NCI-H2029 treated with DMSO at 0.1 percent for 48 hours (cell line): Measurements from ENCODE around the gene SUPT3H.
A peak's percentile ranks its signal among the peaks of the same experiment; 100 is the strongest.

ENCODE experiments used
- DNase-seq: peaks from one replicate; lab custom pipeline; 2025; lab: John Stamatoyannopoulos, UW

SUPT3H gene

DNA sequence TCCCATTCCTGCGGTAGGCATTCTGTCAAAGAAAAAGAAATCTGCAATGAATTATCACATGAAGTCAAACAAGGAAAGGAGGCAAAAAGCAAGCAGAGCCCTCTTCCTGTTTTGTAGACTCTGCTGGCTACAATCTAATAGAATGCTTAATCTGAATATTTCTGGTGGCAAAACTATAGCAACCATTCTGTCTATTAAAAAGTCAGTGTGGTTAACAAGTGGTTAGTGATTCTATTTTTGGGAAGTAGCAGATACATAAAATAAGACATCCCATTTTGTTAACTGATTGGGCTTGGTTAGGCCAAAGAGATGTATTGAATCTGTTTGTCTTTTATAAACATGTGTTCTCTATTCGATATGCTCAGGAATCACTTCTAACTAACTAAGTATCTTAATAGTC is 547.9 kb downstream of the SUPT3H start:
- DNase-seq = no peak

DNA sequence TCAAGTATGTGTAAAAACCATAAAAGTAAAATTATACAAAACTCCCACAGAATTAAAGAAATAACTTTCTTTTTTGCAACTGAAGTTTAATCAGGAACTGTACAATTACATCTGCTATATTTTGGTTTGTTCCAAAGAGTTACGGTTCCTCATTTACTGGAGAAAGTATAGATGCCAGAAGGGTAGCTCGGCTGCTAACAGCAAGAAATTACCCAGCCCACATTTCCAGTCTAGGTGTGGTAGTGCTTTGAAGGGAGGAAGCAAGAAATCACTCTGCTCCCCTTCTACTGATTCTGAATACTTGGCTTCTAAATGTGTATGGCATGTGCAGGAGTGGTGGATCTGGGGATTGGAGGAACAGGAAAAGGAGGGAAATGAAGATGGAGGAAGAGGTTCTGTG is 549.0 kb downstream of the SUPT3H start:
- DNase-seq = no peak

DNA sequence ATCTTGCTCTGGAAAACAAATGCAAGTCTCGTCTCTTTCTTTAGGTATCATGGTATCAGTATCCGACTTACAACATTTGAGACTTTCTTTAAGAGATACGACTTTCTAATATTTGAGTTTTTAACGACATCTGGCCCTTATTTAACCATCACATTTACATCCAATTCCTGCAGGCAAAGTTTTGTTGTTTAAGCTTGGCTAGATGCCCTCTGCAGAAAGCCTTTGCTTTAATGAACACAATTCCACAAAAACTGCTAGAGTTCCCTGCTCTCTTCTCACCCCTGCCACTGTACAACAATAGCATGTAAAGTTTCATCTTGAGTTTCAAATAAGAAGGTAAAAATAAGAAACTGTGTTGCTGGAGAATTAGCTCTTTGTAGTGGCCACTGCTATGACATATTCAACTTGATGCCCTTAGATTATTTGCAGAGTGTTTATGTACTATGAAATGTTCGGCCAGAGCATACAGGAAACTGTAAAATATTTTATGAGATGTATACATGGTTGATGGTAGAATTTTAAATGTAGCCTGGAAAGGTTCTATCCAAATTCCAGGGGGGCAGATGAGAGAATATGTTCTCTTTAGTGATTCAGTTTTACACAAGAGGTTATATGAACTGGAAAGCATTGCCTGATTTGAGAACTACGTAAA is 551.6 kb downstream of the SUPT3H start:
- no peak for DNase-seq

DNA sequence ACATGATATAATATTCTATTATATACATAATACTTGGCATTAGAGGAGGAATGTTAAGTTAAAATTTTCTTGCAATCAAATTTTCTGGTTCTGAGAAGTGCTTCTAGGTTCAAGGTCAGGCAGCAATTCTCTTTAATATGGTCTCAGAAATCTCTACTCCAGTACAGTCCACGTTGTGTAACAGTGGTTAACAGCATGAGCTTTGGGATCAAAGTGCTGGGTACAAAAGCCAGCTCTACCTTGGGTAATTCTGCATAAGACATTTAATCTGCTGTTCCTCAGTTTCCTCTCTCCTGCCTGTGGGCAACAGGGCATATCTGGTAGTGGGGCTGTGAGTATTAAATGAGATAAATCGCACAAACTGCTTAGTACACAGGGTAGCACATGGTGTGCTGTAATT is 552.5 kb downstream of the SUPT3H start:
- no peak for DNase-seq

DNA sequence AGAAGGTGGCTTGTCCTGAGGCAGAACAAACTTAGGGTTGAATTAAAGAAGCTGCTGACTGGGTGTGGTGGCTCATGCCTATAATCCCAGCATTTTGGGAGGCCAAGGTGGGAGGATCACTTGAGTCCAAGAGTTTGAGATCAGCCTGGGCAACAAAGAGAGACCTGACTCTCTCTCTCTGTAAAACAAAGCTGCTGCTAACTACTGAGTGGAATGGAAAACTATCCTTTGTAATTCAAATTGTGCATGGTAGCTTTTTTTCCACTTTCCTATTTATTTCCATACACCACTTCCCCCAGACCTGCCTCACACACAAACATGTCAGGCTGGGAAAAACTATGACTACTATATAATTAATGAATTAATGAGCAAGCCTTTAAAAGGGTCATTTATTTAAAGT is 553.2 kb downstream of the SUPT3H start:
- no peak for DNase-seq

DNA sequence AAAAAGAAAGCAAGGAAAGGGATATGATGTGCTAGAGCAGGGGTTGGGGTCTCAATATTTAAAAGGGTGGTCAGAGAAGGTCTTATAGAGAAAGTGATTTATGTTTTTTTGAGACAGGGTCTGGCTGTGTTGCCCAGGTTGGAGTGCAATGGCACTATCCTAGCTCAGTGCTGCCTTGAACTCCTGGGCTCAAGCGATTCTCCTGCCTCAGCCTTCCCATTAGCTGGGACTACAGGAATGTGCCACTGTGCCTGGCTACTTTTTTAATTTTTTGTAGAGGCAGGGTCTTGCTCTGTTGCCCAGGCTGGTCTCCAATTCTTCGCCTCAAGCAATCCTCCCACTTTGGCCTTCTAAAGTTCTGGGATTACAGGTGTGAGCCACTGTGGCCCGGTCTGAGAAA is 557.0 kb downstream of the SUPT3H start:
- DNase-seq = no peak

DNA sequence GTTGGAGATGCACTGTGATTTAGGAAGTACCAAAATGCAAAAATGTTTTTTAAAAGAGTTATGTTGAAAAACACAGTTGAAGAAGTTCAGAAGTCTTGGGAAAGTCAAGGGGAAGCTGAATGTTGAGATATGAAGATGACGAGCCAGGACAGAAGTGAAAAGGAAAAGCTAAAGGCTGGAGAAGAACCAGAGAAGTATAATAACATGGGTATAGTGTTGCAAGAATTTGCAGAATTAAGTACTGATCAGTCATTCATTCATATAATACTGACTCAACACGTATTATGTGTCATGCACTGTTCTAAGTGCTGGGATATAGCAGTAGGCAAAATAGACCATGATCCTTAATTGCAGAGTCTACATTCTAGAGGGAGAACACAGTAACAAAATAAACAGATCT is 557.4 kb downstream of the SUPT3H start:
- no peak for DNase-seq

DNA sequence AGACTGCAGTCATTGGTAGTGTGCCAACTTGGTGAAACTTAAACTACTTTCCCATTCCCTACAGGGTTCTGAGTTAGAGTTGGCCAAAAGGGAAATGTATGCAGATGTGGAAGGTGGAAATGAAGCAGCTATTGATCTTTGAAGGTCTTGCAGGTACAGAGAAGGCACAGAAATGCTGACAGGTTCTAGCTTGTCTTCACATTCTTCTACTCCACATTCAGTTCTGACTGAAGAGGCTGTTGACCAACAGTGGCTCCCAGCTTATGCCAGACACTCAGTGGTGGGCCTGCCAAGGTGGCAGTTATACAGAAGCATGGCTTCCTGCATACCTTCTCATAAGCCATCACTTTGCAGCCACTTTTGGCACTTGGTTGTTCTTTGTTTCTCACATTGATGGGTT is 566.3 kb downstream of the SUPT3H start:
- no peak for DNase-seq

DNA sequence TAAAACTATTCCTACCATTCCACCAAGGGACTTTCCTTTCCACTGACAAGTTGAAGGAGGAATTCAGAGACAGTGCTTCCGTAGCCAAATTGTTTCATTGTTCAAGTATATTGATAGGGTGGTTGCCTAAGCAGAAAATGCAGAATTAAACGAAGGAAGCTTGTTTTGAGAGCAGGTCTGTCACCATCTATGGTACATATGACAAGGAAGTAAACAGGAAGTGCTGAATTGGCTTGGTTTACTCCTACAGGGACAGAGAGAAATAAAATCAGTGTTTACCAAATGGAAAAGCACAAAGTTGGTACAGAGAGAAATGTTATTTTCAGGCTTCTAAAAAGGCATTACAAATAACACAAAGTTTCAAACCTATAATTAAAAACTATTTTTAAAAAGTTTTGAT is 568.5 kb downstream of the SUPT3H start:
- DNase-seq = no peak

DNA sequence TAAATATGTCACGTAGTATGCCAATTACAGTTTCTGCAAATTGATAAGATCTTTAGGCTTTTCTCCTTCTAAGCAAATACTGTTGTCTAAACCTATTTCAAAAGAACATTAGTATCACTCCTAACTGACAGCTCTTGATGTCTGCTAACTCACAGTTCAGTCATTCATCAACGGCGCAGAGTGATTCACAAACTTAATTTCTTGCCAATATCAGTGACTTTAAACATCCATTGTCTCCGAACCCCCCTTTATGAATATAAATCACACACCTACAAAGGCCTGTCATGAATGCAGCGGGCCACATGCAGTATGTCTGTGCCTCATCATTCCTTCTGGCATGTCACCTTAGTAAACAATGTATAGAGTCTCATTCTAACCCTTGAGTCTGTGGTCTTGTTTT is 569.6 kb downstream of the SUPT3H start:
- no peak for DNase-seq

DNA sequence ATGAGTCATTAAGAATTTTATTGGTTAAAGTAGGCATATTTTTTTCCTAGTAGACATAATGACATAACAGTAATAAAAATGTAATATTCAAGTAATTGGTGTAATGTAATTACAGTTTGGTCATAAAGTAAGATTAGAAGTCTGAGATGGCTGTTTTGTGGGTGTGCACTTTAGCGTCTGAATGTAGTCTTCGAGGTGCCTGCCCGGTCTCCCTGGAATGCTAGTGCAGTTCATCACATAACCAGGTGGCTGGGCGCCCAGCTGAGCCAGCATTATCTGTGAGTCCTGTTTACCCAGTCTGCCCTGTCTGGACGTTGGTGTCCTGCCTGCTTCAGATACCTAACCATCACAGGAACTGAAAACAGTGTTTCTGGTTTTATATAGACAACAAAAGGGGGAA is 571.1 kb downstream of the SUPT3H start:
- no peak for DNase-seq

DNA sequence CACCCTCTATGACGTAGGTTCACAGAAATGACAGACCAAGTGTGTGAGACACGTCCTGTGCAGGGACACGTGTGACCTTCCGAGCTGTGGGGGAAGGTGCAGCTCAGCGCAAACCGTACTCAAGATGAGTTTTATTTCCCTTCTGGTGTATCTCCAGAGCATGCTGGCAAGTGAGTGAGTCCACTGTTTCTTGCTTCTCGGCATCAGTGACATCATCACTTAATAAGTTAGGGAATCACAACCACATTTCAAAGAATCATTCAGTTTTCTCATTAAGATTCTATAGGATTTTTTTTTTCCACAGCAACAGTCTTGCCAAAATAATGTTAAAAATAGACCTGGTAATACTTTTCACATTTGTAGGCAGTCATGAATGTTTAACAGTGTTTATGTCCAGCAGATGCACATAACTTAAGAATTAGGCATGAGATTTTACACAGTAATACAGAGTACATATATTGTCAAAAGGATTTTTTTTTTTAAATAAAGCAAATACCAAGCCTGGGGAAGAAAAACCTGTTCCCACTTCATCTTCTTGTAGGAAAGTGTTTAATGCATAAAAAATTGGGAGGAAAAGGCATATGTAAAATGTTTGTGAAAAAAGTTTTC is 572.4 kb downstream of the SUPT3H start:
- no peak for DNase-seq

DNA sequence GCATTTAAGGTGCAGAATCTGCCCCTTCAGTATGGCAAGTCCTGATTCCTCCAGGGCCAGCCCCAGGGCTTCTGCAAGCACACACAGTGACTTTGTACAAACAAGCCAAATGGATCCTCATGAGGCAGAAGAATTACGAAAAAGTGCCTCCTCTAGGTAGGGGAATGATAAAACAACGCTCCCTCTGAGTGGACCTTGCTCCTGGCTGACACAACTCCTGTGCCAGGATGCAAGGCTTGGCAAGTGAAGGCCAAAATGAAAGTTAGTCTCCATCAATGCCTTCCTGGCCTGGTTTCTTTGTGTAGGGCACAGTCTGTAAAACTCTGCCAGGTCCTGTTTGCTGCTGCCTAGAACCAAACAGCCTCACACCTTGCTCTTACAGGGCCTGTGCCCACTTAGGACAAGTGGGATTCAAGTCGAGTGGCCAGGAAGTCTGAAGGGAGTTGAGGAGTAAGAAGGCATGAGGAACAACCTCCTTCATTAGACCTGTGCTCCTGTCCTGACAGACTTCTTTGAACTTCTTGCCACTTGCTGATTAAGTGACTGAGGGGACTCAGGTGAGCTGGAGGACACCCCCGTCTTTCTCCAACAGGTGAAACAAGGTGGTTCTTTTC is 573.1 kb downstream of the SUPT3H start:
- DNase-seq = no peak

DNA sequence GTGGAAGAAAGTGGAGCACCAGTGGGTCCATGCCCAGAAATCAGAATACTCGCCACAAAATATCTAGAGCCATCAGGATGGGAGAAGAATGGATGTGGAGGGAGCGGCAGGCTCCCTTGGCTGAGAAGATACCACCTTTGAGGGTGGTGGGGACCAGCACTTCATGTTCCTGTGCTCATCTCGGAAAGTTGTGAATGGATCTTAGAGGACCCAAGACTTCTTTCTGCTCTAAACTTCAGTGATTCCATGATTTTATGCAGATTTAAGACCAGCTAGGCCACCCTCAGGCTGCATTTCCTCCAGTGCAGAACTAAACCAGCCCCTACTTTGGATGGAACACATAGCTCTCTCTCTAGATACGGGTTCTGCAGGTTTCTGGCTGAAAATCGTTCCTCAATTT is 573.7 kb downstream of the SUPT3H start:
- no peak for DNase-seq

DNA sequence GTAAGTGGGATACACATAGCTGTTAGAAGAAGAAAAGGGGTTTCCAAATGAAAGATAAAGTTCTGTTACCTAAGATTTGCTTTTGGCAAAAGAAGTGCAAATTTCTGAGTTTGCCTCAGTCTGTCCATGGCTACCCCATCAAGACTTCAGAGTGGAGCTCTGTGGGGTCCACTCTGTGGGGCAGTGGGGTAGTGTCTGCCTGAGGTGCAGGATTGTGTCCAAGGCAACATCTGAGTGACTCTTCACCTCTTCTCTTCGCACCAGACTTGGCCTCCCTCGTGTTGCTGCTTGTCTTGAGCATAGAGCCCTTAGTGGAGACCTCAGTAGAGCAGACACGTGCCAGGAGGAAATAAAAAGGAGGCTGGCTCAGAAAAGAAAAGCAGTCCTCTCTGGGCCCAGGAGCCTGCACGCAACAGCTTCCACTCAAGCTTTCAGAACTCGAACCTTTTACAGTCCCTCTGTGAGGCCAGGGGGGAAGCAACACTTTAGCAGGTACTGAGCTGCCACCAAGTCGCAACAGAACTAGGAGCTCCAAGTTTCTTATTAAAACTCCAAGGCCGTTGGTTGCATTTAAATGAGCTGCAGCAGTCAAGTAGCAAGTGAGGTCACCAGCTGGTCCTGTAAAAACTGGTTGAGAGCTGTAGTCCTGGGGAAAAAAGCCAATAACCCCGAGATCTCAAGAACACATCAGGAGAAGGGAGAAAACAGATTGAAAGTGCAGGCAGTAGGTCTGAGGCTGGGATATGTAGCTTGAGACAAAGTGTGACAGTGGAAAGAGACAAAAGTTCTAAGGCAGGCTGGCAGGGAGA is 576.7 kb downstream of the SUPT3H start:
- no peak for DNase-seq

DNA sequence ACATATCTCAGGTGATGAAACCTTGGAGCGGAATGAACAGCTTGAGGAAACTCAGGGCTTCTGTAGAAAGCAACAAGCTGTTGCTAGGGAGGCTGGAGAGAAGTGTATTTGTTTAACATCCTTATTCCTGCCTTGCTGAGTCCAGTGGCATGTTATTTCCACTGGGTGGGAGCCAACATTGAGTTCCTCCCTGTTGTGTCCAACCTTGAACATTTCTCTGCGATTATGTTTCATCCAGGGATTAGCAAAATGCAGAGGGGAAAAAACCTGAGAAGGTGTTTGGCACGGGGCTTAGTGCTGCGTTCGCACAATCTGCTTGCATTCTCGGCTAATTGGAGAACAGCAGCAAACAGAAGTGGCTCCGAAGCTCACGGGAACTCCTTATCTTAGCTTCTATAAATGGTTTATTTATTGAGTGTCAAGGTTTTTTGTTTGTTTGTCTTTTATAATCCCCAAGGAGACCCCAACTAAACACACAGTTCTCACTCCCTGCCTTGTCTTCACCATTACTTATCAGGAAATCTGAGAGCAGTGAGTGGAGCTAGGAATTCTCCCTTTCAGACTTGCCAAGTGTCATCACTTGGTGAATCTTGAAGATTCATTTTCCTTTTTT is 577.5 kb downstream of the SUPT3H start:
- peak; percentile 81 for DNase-seq

DNA sequence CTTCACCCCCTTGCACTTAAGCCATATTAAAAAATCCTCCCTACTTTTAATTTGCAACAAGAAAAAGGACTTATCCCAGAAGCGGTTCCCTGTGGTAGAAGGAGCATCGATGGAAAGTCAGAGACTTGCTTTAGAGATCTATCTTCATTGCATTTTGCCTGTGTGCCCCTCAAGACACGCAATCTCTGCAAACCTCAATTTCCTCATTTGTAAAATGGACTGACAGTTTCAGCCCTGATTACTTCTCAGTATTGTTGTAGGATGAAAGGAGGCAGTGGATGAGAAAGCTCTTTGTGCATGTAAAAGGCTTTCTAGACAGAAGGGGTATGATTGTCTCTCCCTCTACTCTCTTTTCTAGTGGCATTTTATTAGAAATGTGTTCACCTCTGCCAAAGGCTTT is 580.0 kb downstream of the SUPT3H start:
- DNase-seq = no peak

DNA sequence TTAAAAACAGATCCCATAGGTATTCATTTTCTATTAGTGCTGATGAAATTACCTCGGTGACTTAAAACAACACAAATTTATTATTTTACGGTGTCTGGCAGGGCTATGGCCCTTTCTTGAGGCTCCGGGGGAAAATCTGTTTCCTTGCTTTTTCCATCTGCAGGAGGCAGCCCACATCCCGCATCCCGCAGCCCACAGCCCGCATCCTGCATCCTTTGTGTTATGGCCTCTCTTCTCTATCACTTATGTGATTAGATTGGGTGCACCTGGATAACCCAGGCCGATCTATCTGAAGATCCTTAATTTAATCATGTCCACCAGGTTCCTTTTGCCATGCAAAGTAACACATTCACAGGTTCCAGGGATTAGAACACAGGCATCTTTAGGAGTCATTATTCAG is 582.4 kb downstream of the SUPT3H start:
- DNase-seq = no peak

DNA sequence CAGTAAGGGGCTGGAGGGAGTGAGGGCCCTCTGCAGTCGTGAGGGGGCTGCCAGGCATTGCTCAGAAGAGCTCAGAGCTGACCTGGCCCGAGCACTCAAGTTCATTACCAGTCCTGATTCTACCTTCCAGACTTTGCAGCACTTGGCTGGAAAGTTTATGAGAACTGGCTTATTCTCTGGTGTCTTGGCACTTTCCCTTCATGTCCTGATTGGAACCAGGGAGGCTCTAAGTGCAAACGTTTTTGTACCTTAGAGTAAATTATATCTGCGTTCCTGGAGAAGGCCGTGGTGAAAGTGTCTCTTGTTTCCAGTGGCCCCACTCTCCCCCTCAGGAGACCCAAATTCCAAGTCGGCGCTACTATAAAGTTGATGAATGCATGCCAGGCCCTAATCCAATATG is 587.9 kb downstream of the SUPT3H start:
- no peak for DNase-seq

DNA sequence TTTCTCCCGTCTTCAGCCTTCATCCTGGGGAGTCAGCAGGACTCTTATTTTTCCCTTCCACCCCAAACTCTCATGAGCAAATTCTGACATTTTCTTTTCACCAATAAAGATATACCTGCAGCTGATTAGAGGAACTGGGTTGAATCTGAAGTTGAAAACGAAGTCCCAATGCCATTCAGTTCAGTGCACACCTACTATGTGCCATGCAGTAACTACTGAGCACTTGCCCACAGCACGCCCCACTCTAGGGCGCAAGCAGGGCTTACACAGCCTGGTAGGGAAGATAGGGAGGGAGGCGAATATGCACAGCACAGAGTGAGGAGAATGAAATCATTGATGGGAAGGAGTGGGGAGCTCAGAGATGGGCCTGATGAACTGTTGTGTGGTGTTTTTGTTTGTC is 588.7 kb downstream of the SUPT3H start:
- no peak for DNase-seq

DNA sequence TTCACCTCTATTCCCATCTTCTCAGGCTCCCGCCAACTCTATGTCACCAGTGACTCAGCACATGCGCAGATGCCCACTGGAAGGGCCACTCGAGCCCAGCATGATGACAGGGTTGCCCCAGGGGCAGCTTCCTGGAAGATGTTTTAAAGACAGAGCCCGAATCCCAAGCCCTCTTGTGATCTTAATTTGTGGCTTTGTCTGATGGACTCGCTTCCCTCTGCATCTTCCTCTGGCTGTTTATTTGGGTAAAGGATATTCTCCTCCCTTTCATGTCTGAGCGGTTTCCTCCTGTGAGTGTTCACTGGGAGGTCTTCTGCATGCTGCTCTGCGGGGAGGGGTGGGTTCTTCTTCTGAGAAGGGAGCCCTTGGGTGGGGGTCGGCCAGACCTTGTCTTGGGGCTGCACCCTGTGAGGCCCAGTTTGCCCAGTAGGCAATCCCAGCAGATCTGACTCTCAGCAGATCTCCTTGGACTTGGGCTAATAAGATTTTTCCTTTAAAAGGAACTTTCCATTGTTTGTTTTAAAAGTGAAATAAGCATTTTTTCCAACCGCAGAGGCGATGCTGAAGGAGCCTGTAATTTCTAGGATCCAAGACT is 589.2 kb downstream of the SUPT3H start:
- DNase-seq = no peak

DNA sequence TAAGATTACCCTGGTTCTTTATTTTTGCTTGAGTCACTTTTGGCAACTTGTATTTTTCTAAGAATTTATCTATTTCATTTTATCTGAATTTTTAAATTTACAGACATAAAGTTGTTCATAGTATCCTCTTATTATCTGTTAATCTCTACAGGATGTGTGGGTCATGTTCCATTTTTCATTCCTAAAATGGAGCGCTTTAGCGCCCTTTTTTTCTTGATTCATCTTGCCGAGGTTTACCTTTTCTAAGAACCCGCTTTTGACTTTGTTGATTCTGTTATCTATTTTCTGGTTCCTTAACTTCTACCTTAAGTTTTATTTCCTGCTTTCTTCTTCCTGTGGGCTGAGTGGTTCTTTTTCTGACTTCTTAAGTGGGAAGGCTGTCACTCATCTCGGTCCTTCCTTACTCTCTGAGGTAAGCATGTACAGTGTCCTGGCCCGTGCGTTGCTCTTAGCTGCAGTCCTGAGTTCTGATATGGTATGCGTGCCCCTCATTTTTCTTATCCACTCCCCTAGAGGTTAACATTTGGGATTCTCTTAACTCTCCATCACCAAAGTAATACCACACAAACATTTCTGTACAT is 590.4 kb downstream of the SUPT3H start:
- DNase-seq = no peak
